ENCODE measurements around the gene CHCHD2. TPM values are rescaled to one million over a fixed set of nuclear protein-coding genes. Genes with fewer than 3 reads are reported as not detected.

CHCHD2 gene
- total and polyA plus RNA-seq, 2 of the 13 experiments (the other 11 are each of a cell fraction or from before 2014, with no cell fraction given): 330 to 572 TPM

GRCh38 chr7:56124981-56125380 lies 18.7 kb upstream of the CHCHD2 start:
- no peak for DNase-seq (ENCODE audit: low spot score)
- Histone ChIP-seq H3K4me2 (ENCODE audit: low read depth, low read length) (no peak overlapping the region), H3K4me1 (ENCODE audit: insufficient read depth, low read length) (no peaks in the 10 kb centered on the region), H2AFZ (ENCODE audit: low read length) (no peak overlapping the region), H3K27me3 (ENCODE audit: control insufficient read depth in 1 of 2, insufficient read depth in 2 of 2, low read length in 2 of 2) (no peaks in the 10 kb centered on the region), H4K20me1 (ENCODE audit: insufficient read depth, low read length) (no peaks in the 10 kb centered on the region), H3K9ac (ENCODE audit: insufficient read depth, low read depth, low read length) (no peak overlapping the region), H3K9me3 (ENCODE audit: low read length) (no peaks in the 10 kb centered on the region), H3K4me3 (replicated peaks in 1 of 3; ENCODE audit: insufficient read depth in 1 of 3, low read depth in 2 of 3, low read length in 3 of 3) (no peak overlapping the region), H3K36me3 (replicated peaks in 1 of 2; ENCODE audit: control insufficient read depth in 1 of 2, insufficient read depth in 2 of 2, low read length in 2 of 2) (no peaks in the 10 kb centered on the region), H3K27ac (ENCODE audit: extremely low read length, insufficient read depth, low read length) (no peak overlapping the region), H3K79me2 (ENCODE audit: insufficient read depth, low read length) (no peaks in the 10 kb centered on the region)
- intact Hi-C loops (cut with micrococcal nuclease; ENCODE audit: unreplicated experiment): no loop called here
- no peak for FAIRE-seq
- in situ Hi-C loops (cut with HindIII; ENCODE audit: extremely low pct_ligation_motif_present, low pct_unique_long_range_greater_than_20kb): no loop called here
- TF ChIP-seq KLF12 (CRISPR knock-in tag; IDR thresholded peaks at IDR 0.05; ENCODE audit: borderline replicate concordance): no peak
- TF ChIP-seq ZNF274 (CRISPR knock-in tag; IDR thresholded peaks at IDR 0.05): no peak
- no peak for TF ChIP-seq ZNF362 (CRISPR knock-in tag; IDR thresholded peaks at IDR 0.05; ENCODE audit: borderline replicate concordance)
- no peak for ATAC-seq
- no TSS peak for BruUV-seq (replicated peaks)
- WGBS (ENCODE audit: low lambda C conversion rate): no CpG with 5 or more reads among the region's 6 CpGs
- CTCF ChIA-PET (ENCODE audit: low intra/inter-chr PET ratio, low total read pairs): no interaction called here
- POLR2A ChIA-PET: no interaction called here

- H3K36me3 ChIP-seq (replicated peaks in 1 of 2; ENCODE audit: control insufficient read depth in 1 of 2, insufficient read depth in 2 of 2, low read length in 2 of 2): no peaks in the 10 kb centered on the region
- no peak overlapping the region for H2AFZ ChIP-seq (ENCODE audit: low read length)
- in situ Hi-C loops (cut with HindIII; ENCODE audit: extremely low pct_ligation_motif_present, low pct_unique_long_range_greater_than_20kb): no loop called here
- H3K27me3 ChIP-seq (ENCODE audit: control insufficient read depth in 1 of 2, insufficient read depth in 2 of 2, low read length in 2 of 2): no peaks in the 10 kb centered on the region
- H3K4me3 ChIP-seq (replicated peaks in 1 of 3; ENCODE audit: insufficient read depth in 1 of 3, low read depth in 2 of 3, low read length in 3 of 3): no peak overlapping the region
- intact Hi-C loops (cut with micrococcal nuclease; ENCODE audit: unreplicated experiment): no loop called here
- TF ChIP-seq, protein P1, sequence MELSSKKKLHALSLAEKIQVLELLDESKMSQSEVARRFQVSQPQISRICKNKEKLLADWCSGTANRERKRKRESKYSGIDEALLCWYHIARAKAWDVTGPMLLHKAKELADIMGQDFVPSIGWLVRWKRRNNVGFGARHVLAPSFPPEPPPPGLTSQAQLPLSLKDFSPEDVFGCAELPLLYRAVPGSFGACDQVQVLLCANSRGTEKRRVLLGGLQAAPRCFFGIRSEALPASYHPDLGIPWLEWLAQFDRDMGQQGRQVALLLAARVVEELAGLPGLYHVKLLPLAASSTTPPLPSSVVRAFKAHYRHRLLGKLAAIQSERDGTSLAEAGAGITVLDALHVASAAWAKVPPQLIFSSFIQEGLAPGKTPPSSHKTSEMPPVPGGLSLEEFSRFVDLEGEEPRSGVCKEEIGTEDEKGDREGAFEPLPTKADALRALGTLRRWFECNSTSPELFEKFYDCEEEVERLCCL (CRISPR knock-in tag; IDR thresholded peaks at IDR 0.05; ENCODE audit: borderline replicate concordance): no peak
- no peak for TF ChIP-seq CBX2 (IDR thresholded peaks at IDR 0.05; ENCODE audit: low read depth, low read length)
- TF ChIP-seq CBX2 (CRISPR knock-in tag; IDR thresholded peaks at IDR 0.05; ENCODE audit: low read depth): no peak
- no peak for TF ChIP-seq HOXA7 (CRISPR knock-in tag; IDR thresholded peaks at IDR 0.05)
- TF ChIP-seq, protein P2, sequence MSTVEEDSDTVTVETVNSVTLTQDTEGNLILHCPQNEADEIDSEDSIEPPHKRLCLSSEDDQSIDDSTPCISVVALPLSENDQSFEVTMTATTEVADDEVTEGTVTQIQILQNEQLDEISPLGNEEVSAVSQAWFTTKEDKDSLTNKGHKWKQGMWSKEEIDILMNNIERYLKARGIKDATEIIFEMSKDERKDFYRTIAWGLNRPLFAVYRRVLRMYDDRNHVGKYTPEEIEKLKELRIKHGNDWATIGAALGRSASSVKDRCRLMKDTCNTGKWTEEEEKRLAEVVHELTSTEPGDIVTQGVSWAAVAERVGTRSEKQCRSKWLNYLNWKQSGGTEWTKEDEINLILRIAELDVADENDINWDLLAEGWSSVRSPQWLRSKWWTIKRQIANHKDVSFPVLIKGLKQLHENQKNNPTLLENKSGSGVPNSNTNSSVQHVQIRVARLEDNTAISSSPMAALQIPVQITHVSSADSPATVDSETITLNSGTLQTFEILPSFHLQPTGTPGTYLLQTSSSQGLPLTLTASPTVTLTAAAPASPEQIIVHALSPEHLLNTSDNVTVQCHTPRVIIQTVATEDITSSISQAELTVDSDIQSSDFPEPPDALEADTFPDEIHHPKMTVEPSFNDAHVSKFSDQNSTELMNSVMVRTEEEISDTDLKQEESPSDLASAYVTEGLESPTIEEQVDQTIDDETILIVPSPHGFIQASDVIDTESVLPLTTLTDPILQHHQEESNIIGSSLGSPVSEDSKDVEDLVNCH (CRISPR knock-in tag; IDR thresholded peaks at IDR 0.05): no peak
- TF ChIP-seq ZNF564 (CRISPR knock-in tag; IDR thresholded peaks at IDR 0.05): no peak
- TF ChIP-seq ZNF761 (CRISPR knock-in tag; conservative IDR thresholded peaks at IDR 0.05): no peak
- no peak for TF ChIP-seq ZSCAN9 (CRISPR knock-in tag; IDR thresholded peaks at IDR 0.05; ENCODE audit: borderline replicate concordance)
- no peak for TF ChIP-seq NFE2 (CRISPR knock-in tag; IDR thresholded peaks at IDR 0.05)
- 49% methylated on average over 6 of the region's 6 CpGs for WGBS (ENCODE audit: low lambda C conversion rate)
- no peak overlapping the region for H3K9ac ChIP-seq (ENCODE audit: insufficient read depth, low read depth, low read length)
- H3K79me2 ChIP-seq (ENCODE audit: insufficient read depth, low read length): no peaks in the 10 kb centered on the region
- BruUV-seq (replicated peaks): no TSS peak
- FAIRE-seq (no peak), ATAC-seq (no peak), DNase-seq (ENCODE audit: low spot score) (no peak)
- no peaks in the 10 kb centered on the region for H3K9me3 ChIP-seq (ENCODE audit: low read length)
- ChIA-PET POLR2A (no interaction called here), CTCF (ENCODE audit: low intra/inter-chr PET ratio, low total read pairs) (no interaction called here)
- H3K27ac ChIP-seq (ENCODE audit: extremely low read length, insufficient read depth, low read length): no peak overlapping the region
- H3K4me2 ChIP-seq (ENCODE audit: low read depth, low read length): no peak overlapping the region
- no peaks in the 10 kb centered on the region for H3K4me1 ChIP-seq (ENCODE audit: insufficient read depth, low read length)
- H4K20me1 ChIP-seq (ENCODE audit: insufficient read depth, low read length): no peaks in the 10 kb centered on the region
Measured at GRCh38 chr7:56121440-56121839, 15.2 kb upstream of the CHCHD2 start.

Data from HepG2 (cell line).